DOHH2 (cell line): Measurements from ENCODE around the gene CALY.

ENCODE experiments used
- H3F3A ChIP-seq: fragments of 200-600 bp; sonication (generic), shearing (Covaris generic); 2 replicates; pipeline ENCODE4 v1.6.0; 2016; ENCODE audit warnings: antibody characterized with exemption, mild to moderate bottlenecking; ENCODE audit not compliant: control insufficient read depth, insufficient read depth
- H3K27ac ChIP-seq: fragments of 200-600 bp; sonication (generic); 2 replicates; pipeline ENCODE4 v1.5.1; 2014; ENCODE audit warnings: low read depth, mild to moderate bottlenecking, low read length, moderate library complexity
- H3K27me3 ChIP-seq: fragments of 200-600 bp; sonication (generic); 2 replicates; pipeline ENCODE4 v1.6.1; 2014; ENCODE audit warnings: mild to moderate bottlenecking, low read length, mixed read lengths; ENCODE audit not compliant: control insufficient read depth
- H3K36me3 ChIP-seq: fragments of 200-600 bp; sonication (generic); 2 replicates; pipeline ENCODE4 v1.6.1; 2014; ENCODE audit warnings: mild to moderate bottlenecking, low read length, moderate library complexity, mixed read lengths; ENCODE audit not compliant: control insufficient read depth
- H3K4me1 ChIP-seq: fragments of 200-600 bp; sonication (generic); 2 replicates; pipeline ENCODE4 v1.6.1; 2014; ENCODE audit warnings: mild to moderate bottlenecking, low read length, mixed read lengths; ENCODE audit not compliant: control insufficient read depth
- H3K4me2 ChIP-seq: fragments of 200-600 bp; sonication (generic); 2 replicates; pipeline ENCODE4 v1.6.0; 2014; ENCODE audit warnings: mild to moderate bottlenecking, low read length, moderate library complexity
- H3K4me3 ChIP-seq: fragments of 200-600 bp; sonication (generic); 2 replicates; pipeline ENCODE4 v1.5.1; 2014; ENCODE audit warnings: mild to moderate bottlenecking, low read length, mixed read lengths
- H3K79me2 ChIP-seq: fragments of 200-600 bp; sonication (generic); 2 replicates; pipeline ENCODE4 v1.6.1; 2014; ENCODE audit warnings: mild to moderate bottlenecking, low read length, mixed read lengths; ENCODE audit not compliant: control insufficient read depth
- H3K9me2 ChIP-seq: fragments of 200-600 bp; sonication (generic); replicated peaks from 2 replicates; pipeline ENCODE4 v1.6.1; 2014; ENCODE audit warnings: mild to moderate bottlenecking, low read length, mixed read lengths; ENCODE audit not compliant: control insufficient read depth
- H3K9me3 ChIP-seq: fragments of 200-600 bp; sonication (generic); 2 replicates; pipeline ENCODE4 v1.6.1; 2014; ENCODE audit warnings: antibody characterized with exemption, low read length, mixed read lengths; ENCODE audit not compliant: control insufficient read depth, insufficient read depth
- H4K20me1 ChIP-seq: fragments of 200-600 bp; sonication (generic); 2 replicates; pipeline ENCODE4 v1.6.0; 2014; ENCODE audit warnings: low read depth, mild to moderate bottlenecking, antibody characterized with exemption, low read length, moderate library complexity; ENCODE audit not compliant: control insufficient read depth, insufficient read depth
- EZH2phosphoT487 ChIP-seq: fragments of 200-600 bp; sonication (generic); IDR thresholded peaks from 2 replicates; pipeline ENCODE4 v1.6.1; 2017; ENCODE audit warnings: borderline replicate concordance, mild to moderate bottlenecking, antibody characterized with exemption, low read length, moderate library complexity, mixed read lengths
- TF ChIP-seq, protein P1 (sequence below): fragments of 200-600 bp; sonication (generic); IDR thresholded peaks from one replicate; pipeline ENCODE4 v1.5.1; 2014; ENCODE audit warnings: antibody characterized with exemption, mild to moderate bottlenecking, low read depth, low read length; ENCODE audit not compliant: poor library complexity, severe bottlenecking

The CALY gene

GRCh38 chr10:133318494-133319127 lies 18.1 kb downstream of the CALY start:
- Histone ChIP-seq H3K79me2 (no peaks in the 10 kb centered on the region), H3K27me3 (no peaks in the 10 kb centered on the region), H3K36me3 (no peaks in the 10 kb centered on the region), H3K4me2 (peak overlapping the region; percentile 68), H3K4me3 (peak overlapping the region; percentile 54), H3K9me2 (no peaks in the 10 kb centered on the region), H3K9me3 (peaks cover 3% of the 10 kb centered on the region; the same call in 1 of the 2 replicates), H3F3A (no peaks in the 10 kb centered on the region), H3K4me1 (peaks cover 10% of the 10 kb centered on the region), H4K20me1 (no peaks in the 10 kb centered on the region), H3K27ac (no peak overlapping the region)
- no peak for TF ChIP-seq EZH2phosphoT487
- TF ChIP-seq, protein P1, sequence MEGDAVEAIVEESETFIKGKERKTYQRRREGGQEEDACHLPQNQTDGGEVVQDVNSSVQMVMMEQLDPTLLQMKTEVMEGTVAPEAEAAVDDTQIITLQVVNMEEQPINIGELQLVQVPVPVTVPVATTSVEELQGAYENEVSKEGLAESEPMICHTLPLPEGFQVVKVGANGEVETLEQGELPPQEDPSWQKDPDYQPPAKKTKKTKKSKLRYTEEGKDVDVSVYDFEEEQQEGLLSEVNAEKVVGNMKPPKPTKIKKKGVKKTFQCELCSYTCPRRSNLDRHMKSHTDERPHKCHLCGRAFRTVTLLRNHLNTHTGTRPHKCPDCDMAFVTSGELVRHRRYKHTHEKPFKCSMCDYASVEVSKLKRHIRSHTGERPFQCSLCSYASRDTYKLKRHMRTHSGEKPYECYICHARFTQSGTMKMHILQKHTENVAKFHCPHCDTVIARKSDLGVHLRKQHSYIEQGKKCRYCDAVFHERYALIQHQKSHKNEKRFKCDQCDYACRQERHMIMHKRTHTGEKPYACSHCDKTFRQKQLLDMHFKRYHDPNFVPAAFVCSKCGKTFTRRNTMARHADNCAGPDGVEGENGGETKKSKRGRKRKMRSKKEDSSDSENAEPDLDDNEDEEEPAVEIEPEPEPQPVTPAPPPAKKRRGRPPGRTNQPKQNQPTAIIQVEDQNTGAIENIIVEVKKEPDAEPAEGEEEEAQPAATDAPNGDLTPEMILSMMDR: peak; percentile 83

- Histone ChIP-seq H3K9me3 (peaks cover 3% of the 10 kb centered on the region; the same call in 1 of the 2 replicates), H3K79me2 (no peaks in the 10 kb centered on the region), H3K27me3 (no peaks in the 10 kb centered on the region), H3K27ac (no peak overlapping the region), H3K4me1 (peaks cover 10% of the 10 kb centered on the region), H3K4me2 (no peak overlapping the region), H3K4me3 (no peak overlapping the region), H3K36me3 (peaks cover 12% of the 10 kb centered on the region; the same call in 1 of the 2 replicates), H3K9me2 (no peaks in the 10 kb centered on the region), H4K20me1 (no peaks in the 10 kb centered on the region), H3F3A (no peaks in the 10 kb centered on the region)
- TF ChIP-seq, protein P1: no peak
- no peak for TF ChIP-seq EZH2phosphoT487
Observed at GRCh38 chr10:133316732-133317131, 20.0 kb downstream of the CALY start.

DNA sequence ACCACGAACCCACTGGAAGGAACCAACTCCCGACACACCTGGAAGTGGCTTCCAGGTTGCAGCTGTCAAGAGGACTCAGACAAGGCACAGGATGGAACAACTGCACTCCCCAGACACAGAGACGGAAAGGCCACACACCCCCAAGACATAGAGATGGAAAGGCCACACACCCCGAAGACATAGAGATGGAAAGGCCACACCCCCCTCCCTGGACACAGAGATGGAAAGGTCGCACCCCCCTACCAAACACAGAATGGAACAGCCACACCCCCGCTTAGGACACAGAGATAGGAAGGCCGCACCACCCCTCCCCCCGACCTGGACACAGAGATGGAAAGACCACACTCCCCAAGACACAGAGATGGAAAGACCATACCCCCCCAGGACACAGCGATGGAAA lies 20.4 kb downstream of the CALY start:
- Histone ChIP-seq H3K4me2 (no peak overlapping the region), H3K4me3 (no peak overlapping the region), H3K79me2 (no peaks in the 10 kb centered on the region), H3K27ac (no peak overlapping the region), H3K36me3 (peaks cover 17% of the 10 kb centered on the region), H3K9me2 (no peaks in the 10 kb centered on the region), H3K27me3 (no peaks in the 10 kb centered on the region), H3K9me3 (peaks cover 3% of the 10 kb centered on the region; the same call in 1 of the 2 replicates), H3F3A (no peaks in the 10 kb centered on the region), H3K4me1 (peaks cover 10% of the 10 kb centered on the region), H4K20me1 (no peaks in the 10 kb centered on the region)
- TF ChIP-seq, protein P1: no peak
- TF ChIP-seq EZH2phosphoT487: no peak
